ENCODE results near the gene CHMP1B.

The CHMP1B gene

DNA sequence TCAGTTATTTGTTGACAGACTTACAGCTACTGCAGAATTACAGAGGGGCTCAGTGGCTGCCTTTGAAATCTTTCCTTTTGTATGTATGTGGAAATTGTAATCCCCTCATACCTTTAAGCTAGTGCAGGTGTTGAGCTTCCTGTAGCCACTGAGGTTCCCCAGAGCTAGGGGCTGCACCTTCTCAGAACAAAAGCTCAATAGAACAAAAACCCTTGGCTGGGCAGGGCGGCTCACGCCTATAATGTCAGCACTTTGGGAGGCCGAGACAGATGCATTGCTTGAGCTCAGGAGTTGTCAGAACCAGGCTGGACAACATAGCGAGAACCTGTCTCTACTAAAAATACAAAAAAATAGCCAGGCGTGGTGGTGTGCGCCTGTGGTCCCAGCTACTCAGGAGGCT lies 41.3 kb upstream of the CHMP1B start:
- TF ChIP-seq, protein P1, sequence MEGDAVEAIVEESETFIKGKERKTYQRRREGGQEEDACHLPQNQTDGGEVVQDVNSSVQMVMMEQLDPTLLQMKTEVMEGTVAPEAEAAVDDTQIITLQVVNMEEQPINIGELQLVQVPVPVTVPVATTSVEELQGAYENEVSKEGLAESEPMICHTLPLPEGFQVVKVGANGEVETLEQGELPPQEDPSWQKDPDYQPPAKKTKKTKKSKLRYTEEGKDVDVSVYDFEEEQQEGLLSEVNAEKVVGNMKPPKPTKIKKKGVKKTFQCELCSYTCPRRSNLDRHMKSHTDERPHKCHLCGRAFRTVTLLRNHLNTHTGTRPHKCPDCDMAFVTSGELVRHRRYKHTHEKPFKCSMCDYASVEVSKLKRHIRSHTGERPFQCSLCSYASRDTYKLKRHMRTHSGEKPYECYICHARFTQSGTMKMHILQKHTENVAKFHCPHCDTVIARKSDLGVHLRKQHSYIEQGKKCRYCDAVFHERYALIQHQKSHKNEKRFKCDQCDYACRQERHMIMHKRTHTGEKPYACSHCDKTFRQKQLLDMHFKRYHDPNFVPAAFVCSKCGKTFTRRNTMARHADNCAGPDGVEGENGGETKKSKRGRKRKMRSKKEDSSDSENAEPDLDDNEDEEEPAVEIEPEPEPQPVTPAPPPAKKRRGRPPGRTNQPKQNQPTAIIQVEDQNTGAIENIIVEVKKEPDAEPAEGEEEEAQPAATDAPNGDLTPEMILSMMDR (IDR thresholded peaks at IDR 0.05; ENCODE audit: borderline replicate concordance, insufficient read depth, low read depth, low read length): no peak
- no peak overlapping the region for H3K4me3 ChIP-seq (ENCODE audit: low read depth, low read length)

DNA sequence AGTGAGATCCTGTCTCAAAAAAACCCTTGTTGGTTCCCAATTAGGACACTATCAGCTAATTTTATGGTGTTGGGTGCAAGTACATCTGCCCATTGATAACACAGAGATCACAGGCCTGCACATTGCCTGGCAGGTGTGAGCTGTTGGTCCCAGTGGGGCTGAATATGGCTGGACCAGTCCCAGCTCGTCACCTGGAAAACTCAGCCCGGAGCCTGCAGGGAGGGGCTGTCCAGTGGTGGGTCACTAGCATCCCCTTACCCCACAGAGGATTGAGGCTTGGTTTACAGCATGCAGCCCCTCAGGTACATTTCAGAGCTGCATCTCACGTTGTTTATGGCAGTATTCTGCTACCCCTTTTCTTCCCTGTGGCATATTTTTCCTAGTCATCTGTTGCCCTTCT lies 40.8 kb upstream of the CHMP1B start:
- TF ChIP-seq, protein P1 (IDR thresholded peaks at IDR 0.05; ENCODE audit: borderline replicate concordance, insufficient read depth, low read depth, low read length): no peak
- H3K4me3 ChIP-seq (ENCODE audit: low read depth, low read length): no peak overlapping the region

DNA sequence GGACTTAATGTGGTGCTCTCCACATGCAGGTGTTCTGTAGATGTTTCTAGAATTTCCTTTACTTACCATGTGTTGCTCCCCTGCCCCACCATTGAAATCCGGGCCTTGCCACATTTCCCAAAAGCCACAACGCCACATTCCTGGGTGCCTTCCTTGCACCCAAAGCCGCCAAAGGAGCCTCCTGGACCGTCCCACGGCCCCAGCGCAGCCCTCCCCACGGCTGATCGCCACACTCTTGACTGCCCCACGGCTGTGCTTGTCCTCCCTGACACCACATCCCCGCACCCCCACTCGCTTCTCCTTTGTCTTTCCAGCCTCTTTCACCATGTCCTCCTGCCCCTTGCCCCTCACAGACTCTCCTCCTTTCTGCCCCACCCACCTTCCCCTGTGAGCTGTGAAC lies 40.2 kb upstream of the CHMP1B start:
- TF ChIP-seq, protein P1 (IDR thresholded peaks at IDR 0.05; ENCODE audit: borderline replicate concordance, insufficient read depth, low read depth, low read length): no peak
- no peak overlapping the region for H3K4me3 ChIP-seq (ENCODE audit: low read depth, low read length)

DNA sequence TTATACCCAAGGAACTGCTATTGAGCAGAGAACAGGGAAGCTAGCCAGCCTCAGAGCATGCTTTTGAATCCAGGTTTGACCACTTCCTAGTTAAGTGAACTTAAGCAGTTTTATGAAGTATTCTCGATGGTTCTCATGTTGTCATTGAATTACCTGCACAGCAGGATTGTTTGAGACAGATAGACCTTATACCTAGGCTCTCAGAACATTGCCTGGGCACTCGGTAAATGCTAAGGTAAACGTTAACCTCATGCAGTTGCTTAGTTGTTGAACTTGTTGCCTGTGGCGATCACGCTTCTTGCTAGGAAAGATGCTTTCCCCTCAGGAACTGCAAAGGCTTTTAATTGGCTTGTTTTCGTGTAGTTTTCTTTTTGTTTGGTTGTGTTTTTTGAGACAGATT lies 34.0 kb upstream of the CHMP1B start:
- no peak overlapping the region for H3K4me3 ChIP-seq (ENCODE audit: low read depth, low read length)

DNA sequence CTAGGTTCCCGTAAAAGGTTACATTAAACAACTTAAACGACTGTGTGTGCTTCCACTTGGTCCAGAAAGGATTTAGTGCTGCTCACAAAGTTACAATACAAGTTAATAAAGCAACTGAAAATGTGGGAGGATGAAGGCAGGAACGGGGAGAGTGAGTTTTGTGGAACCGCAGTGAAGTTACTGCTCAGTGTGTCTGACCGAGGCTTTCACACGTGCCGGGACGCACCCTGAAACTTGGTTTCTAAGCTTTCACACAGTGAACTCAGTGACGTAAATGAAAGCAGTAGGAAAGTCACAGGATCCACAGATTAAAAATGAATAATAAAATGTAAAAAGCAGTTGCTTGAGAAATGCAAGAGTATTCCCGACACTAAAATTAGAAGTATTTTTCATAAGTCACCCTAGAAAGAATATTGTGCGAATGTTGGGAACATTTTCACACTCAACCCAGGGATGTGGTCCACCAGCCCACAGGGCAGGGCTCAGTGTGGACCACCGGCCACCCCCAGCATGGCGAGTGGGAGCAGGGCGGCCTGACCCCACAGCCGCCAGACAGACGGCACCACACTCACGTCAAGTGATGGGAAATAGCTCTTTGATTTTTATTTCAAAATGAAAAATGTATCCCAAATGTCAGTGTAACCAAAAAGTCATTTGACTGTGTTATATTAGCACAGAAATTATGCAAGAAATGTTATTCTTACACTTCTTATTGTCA lies 32.6 kb upstream of the CHMP1B start:
- TF ChIP-seq, protein P1 (IDR thresholded peaks at IDR 0.05; ENCODE audit: borderline replicate concordance, insufficient read depth, low read depth, low read length): no peak
- no peak overlapping the region for H3K4me3 ChIP-seq (ENCODE audit: low read depth, low read length)

More for the DNA sequence above, 34.0 kb upstream of the CHMP1B start:
- TF ChIP-seq, protein P1 (IDR thresholded peaks at IDR 0.05; ENCODE audit: borderline replicate concordance, insufficient read depth, low read depth, low read length): no peak

DNA sequence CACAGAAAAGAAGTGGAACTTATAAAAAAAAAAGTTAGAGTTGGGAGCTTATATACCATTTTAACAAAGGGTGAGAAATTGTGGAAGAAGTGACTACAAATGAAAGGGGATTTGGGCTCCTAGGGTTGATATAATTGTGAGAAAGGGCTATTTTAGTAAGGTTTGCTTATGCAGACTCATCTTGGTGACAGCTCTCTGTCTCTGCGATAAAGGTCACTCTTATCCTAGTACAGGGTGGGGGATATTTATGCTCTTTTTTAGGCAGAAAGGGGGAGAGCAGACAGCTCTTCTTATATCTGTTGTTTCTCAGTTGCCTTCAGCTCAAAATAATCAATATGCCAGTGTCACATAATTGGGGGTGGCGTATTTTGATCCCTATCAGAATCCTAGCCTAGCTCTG lies 31.3 kb upstream of the CHMP1B start:
- no peak overlapping the region for H3K4me3 ChIP-seq (ENCODE audit: low read depth, low read length)
- TF ChIP-seq, protein P1 (IDR thresholded peaks at IDR 0.05; ENCODE audit: borderline replicate concordance, insufficient read depth, low read depth, low read length): no peak

DNA sequence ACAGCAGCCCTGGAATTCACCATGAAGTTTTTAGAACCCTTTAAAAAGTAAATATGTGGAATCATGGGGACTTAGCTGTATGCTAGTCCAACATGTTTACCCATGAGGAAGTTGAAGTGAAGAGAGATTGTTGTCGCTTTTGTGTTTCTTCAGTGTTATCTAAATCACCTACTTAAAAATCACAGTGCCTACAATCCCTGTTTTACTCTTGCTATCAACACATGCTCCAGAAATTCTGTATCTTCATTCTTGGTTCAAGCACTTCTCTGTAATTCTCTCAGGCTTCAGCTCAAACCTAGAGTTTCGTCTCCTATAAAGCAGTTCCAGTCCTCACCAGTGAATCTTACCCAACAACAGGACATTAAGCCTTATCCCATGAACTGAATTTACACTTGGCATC lies 30.5 kb upstream of the CHMP1B start:
- no peak overlapping the region for H3K4me3 ChIP-seq (ENCODE audit: low read depth, low read length)
- TF ChIP-seq, protein P1 (IDR thresholded peaks at IDR 0.05; ENCODE audit: borderline replicate concordance, insufficient read depth, low read depth, low read length): no peak

Measured in GM12875 (cell line).